H1 (cell line): ENCODE results near the gene MYLK.

ENCODE experiments used
- BRCA1 ChIP-seq: IDR thresholded peaks from 2 replicates; pipeline ENCODE4 v1.6.1; 2012; ENCODE audit warnings: low read depth, low read length, improper control_type of control experiment
- CBX5 ChIP-seq: fragments of 300-800, 300-1000 bp; sonication (generic); IDR thresholded peaks from 2 replicates; pipeline ENCODE4 v1.7.1; 2016; ENCODE audit warnings: antibody characterized with exemption, low read length, low read depth
- CTCF ChIP-seq, 3 experiments: IDR thresholded peaks; 1 replicate in 2 of 3; 2 replicates in 1 of 3; pipeline versions ENCODE4 v1.5.1 to v1.6.1; 2011; ENCODE audit warnings: low read length in 3 of 3, mild to moderate bottlenecking in 3 of 3, inconsistent platforms in 2 of 3, low read depth in 1 of 3, moderate library complexity in 1 of 3; ENCODE audit not compliant: insufficient read depth in 1 of 3; ENCODE audit errors: control extremely low read depth in 1 of 3
- E2F6 ChIP-seq: IDR thresholded peaks from 2 replicates; pipeline ENCODE4 v1.6.1; 2012; ENCODE audit warnings: inconsistent platforms
- EZH2 ChIP-seq: fragments of 200-600 bp; sonication (generic); IDR thresholded peaks from 2 replicates; pipeline ENCODE4 v1.7.1; 2012; ENCODE audit warnings: low read depth, mild to moderate bottlenecking, moderate library complexity, low read length, inconsistent platforms; ENCODE audit not compliant: severe bottlenecking
- HDAC6 ChIP-seq: IDR thresholded peaks from one replicate; pipeline ENCODE4 v1.7.1; 2012; ENCODE audit warnings: low read depth, mild to moderate bottlenecking, inconsistent platforms, low read length, moderate library complexity
- NRF1 ChIP-seq: IDR thresholded peaks from 2 replicates; pipeline ENCODE4 v1.6.1; 2011; ENCODE audit warnings: mild to moderate bottlenecking, low read depth, low read length, improper control_type of control experiment
- POLR2A ChIP-seq, 2 experiments: IDR thresholded peaks; 1 replicate in 1 of 2; 2 replicates in 1 of 2; pipeline ENCODE4 v1.6.1; 2011; ENCODE audit warnings: low read depth in 2 of 2, low read length in 2 of 2, mild to moderate bottlenecking in 2 of 2; ENCODE audit errors: control extremely low read depth in 1 of 2
- POLR2AphosphoS5 ChIP-seq: IDR thresholded peaks from 2 replicates; pipeline ENCODE4 v1.6.1; 2011; ENCODE audit warnings: low read depth, low read length
- RAD21 ChIP-seq, 2 experiments: IDR thresholded peaks in 1 of 2; conservative IDR thresholded peaks in 1 of 2; 2 replicates each; pipeline ENCODE4 v1.6.1; 2011; ENCODE audit warnings: low read depth in 2 of 2, low read length in 2 of 2, improper control_type of control experiment in 1 of 2, inconsistent platforms in 1 of 2, mild to moderate bottlenecking in 1 of 2, moderate library complexity in 1 of 2
- RNF2 ChIP-seq: fragments of 200-900, 300-1000 bp; sonication (generic); IDR thresholded peaks from 2 replicates; pipeline ENCODE4 v1.7.1; 2016; ENCODE audit warnings: borderline replicate concordance, low read depth, mild to moderate bottlenecking, antibody characterized with exemption, low read length; ENCODE audit not compliant: poor library complexity, severe bottlenecking; ENCODE audit errors: missing control alignments
- TBP ChIP-seq: IDR thresholded peaks from 2 replicates; pipeline ENCODE4 v1.6.1; 2011; ENCODE audit warnings: low read depth, low read length, improper control_type of control experiment
- YY1 ChIP-seq: IDR thresholded peaks from 2 replicates; pipeline ENCODE4 v1.6.1; 2011; ENCODE audit warnings: low read depth, mild to moderate bottlenecking, low read length
- TF ChIP-seq, protein P1 (sequence below): IDR thresholded peaks from 2 replicates; pipeline ENCODE4 v1.6.1; 2012; ENCODE audit warnings: low read length, inconsistent platforms

DNA sequence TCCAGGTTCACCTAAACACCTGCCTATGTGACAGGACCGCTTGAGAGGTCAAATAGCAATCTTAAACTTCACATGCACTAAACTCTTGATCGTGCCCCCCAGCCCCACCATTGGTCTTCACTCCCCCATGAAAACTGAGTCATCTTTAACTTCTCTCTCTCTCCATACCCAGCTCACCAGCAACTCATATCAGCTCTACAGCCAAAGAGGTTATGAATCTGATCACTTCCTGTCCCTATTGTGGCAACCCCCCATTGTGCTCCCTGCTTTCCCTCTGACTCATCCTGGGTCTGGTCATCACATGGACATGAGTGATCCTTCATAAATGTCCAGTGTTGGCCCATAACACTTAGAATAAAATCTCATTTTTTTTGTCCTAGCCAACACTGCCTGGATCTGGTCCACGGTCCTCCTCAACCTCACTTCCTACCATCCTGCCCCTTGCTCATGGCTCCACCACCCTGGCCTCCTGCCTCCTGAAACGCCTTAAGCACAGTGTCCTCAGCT lies 195.8 kb downstream of the MYLK start:
- TF ChIP-seq EZH2 (no peak), CTCF (IDR thresholded peaks at IDR 0.05; ENCODE audit: control extremely low read depth in 1 of 3, insufficient read depth in 1 of 3, low read depth in 1 of 3, low read length in 3 of 3) (no peak), CBX5 (no peak), RNF2 (no peak), E2F6 (no peak), RAD21 (IDR thresholded peaks at IDR 0.05 in 1 of 2, conservative IDR thresholded peaks at IDR 0.05 in 1 of 2; ENCODE audit: low read depth in 2 of 2, low read length in 2 of 2) (no peak), NRF1 (no peak), TBP (no peak), BRCA1 (no peak), YY1 (no peak), POLR2A (IDR thresholded peaks at IDR 0.05; ENCODE audit: control extremely low read depth in 1 of 2, low read depth in 2 of 2, low read length in 2 of 2) (no peak), HDAC6 (no peak), POLR2AphosphoS5 (no peak)
- TF ChIP-seq, protein P1, sequence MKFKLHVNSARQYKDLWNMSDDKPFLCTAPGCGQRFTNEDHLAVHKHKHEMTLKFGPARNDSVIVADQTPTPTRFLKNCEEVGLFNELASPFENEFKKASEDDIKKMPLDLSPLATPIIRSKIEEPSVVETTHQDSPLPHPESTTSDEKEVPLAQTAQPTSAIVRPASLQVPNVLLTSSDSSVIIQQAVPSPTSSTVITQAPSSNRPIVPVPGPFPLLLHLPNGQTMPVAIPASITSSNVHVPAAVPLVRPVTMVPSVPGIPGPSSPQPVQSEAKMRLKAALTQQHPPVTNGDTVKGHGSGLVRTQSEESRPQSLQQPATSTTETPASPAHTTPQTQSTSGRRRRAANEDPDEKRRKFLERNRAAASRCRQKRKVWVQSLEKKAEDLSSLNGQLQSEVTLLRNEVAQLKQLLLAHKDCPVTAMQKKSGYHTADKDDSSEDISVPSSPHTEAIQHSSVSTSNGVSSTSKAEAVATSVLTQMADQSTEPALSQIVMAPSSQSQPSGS, result no peak
